OCI-LY3 (cell line): ENCODE results near the gene MAMDC2.

Source experiments
- EZH2phosphoT487 ChIP-seq: fragments of 200-600 bp; shearing (Covaris generic); IDR thresholded peaks from 2 replicates; pipeline ENCODE4 v1.6.1; 2018; ENCODE audit warnings: antibody characterized with exemption, mixed run types, low read depth
- TF ChIP-seq, protein P1 (sequence below): fragments of 200-600, 300-600 bp; sonication (generic); IDR thresholded peaks from 2 replicates; pipeline ENCODE4 v1.5.1; 2014; ENCODE audit warnings: antibody characterized with exemption, low read length, low read depth

- TF ChIP-seq, protein P1, sequence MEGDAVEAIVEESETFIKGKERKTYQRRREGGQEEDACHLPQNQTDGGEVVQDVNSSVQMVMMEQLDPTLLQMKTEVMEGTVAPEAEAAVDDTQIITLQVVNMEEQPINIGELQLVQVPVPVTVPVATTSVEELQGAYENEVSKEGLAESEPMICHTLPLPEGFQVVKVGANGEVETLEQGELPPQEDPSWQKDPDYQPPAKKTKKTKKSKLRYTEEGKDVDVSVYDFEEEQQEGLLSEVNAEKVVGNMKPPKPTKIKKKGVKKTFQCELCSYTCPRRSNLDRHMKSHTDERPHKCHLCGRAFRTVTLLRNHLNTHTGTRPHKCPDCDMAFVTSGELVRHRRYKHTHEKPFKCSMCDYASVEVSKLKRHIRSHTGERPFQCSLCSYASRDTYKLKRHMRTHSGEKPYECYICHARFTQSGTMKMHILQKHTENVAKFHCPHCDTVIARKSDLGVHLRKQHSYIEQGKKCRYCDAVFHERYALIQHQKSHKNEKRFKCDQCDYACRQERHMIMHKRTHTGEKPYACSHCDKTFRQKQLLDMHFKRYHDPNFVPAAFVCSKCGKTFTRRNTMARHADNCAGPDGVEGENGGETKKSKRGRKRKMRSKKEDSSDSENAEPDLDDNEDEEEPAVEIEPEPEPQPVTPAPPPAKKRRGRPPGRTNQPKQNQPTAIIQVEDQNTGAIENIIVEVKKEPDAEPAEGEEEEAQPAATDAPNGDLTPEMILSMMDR = no peak
- no peak for TF ChIP-seq EZH2phosphoT487
Measured at GRCh38 chr9:69995846-69996245, 47.8 kb upstream of the MAMDC2 start.
